CD4-positive, alpha-beta T cell treated with Interleukin-17A for 1 hour (primary cell): Measurements from ENCODE around the gene CHTOP.

Experiments
- DNase-seq: peaks from one replicate; pipeline ENCODE4 v3.0.0-alpha.2; 2020

The CHTOP gene

DNA sequence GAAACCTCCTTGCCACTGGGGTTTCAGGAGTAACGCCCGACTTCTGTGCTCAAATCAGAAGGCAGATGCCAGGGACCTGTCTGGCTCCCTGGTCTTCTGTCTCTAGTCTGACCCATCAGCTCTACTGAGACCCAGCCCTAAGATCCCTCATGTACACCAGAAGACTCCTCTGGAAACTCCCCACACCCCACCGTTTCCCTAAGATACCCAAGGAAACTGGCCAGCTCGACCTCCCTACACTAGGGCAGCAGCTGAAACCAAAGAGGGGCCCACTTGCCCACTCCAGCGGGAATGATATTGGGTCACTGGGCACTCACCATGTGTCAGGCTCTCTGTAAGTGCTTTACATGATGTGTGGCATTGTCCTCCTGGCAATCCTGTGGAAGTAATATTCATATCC is 20.5 kb upstream of the CHTOP start:
- DNase-seq: no peak

DNA sequence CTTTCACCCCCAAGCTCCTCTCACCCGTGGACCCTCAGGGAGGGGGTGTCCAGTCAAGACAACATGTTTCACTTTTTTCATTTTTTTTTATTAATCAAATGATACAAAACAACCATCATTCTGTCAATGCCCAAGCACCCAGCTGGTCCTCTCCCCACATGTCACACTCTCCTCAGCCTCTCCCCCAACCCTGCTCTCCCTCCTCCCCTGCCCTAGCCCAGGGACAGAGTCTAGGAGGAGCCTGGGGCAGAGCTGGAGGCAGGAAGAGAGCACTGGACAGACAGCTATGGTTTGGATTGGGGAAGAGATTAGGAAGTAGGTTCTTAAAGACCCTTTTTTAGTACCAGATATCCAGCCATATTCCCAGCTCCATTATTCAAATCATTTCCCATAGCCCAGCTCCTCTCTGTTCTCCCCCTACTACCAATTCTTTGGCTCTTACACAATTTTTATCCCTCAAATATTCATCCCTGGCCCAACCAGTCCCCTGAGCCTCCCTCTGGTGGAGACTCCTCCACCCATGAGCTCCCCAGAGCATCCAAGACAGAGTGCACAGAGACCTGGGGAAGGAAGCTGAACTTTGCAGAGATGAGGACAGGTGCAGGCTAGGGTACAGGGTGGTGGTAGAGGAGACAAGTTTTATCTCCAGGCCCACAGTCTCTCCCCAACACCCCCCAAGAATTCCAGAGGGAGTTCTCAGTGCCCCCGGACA is 19.5 kb upstream of the CHTOP start:
- DNase-seq: no peak

DNA sequence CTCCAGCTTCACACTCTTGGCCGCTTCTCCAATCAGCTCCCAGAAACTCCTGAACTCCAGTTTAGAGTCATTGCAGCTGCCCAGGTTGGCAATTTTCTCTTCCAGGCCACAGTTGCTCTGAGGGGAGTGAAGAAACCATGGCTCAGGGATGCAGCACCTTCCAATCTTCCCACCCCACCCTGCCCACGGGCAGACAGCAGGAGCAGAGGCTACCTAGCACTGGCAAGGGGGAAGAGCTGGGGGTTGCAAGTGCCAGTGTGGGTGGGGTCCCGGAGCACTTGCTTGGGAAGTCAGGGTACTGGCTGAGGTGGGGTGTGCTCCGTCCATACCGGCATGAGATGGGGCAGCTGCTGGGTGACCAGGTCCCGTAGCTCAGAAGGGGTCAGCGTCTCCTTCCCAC is 19.0 kb upstream of the CHTOP start:
- no peak for DNase-seq

DNA sequence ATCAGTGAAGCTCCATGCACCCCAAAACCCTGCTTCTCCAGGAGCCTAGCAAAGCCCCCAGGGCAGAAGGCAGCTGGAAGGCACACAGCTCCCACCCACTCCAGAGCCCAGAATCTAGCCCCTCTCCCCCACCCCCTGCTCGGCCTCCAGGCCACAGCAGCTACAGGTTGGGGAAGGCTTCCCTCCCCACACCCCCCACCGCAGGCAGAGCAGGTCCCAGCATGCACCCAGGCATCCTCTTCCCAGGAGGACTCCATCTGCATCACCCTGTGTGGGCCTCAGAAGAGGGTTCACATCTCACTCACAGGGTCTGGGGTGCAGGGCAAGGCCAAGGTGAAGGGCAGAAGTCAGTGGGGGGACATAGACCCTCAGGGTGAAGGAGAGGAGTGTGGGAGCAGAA is 18.5 kb upstream of the CHTOP start:
- no peak for DNase-seq

DNA sequence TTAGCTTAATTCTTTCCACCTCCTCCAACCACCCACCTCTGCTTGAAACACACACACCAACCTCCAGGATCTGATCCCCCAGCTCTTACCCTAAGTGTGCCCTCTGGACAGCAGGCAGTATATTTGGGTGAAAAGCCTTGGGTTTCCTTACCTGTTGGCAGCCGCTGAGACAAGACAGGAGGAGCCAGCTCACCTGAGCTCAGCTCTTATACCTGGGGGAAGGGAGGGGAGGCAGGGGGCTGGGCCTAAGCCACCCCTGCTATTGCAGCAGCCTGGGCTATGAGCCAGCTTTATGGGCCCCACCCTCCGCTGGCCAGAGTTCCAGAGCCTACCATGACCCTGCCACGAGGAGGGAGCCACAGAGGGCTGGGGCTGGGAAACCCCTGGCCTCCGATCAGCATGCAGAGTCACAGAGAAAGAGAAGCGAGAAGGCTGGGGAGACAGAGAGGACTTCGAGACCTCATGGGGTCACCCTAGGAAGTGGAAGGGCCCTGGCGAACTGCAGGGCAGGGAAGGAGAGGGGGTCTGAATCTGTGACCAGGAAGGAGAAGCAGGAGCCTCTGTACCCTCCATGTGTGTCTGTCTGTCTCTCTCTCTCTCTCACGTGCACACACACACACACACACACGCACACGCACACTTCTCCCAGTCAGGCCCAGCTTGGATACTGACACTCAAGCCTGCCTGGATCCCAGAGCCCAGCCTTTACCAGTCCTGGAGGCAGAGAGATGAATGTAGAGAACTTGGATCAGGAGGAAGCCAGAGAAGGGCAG is 17.5 kb upstream of the CHTOP start, which contains the start of gene S100A14:
S100A14 (minus strand) TSS at position 182 of the 773 bp plus-strand sequence. CDS start 467 bp downstream, outside the sequence.
- DNase-seq: no peak

DNA sequence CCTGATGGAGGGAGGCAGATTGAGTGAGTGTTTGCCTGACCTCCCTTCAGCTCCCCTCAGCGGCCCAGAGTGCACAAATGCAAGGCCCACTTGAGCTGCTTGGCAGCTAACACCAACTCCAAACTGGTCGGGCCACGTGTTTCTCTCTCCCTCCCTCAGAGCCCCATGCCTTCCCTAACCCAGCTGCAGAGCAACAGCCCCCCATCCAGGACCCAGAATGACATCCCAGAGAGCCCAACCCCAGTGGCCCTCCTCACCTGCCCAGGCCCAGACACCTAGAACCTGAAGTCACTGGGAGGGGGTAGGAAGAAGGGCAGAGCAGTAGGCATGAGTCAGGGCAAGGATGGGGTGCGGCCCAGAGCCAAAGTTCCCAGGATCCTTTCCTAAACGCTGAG is 17.0 kb upstream of the CHTOP start:
- no peak for DNase-seq

DNA sequence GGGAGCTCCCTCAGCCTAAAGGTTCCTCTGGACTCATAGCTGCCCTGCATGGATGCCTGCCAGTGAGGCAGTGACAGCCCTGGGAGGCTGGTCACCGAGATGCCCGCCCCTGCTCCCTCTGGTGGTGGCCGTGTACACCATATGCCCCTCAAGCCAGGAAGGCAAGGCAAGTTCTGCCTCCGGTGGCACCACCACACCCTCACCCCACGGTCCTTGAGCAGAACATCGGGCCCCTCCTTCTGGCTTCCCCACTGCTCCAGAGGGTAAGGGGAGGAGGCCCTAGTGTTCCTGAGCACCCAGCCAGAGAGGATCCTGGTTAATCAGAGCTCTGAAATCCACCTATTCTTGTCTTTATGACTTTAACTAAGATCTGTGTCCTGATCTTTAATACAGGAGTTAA is 16.2 kb upstream of the CHTOP start:
- DNase-seq: peak; percentile 64

DNA sequence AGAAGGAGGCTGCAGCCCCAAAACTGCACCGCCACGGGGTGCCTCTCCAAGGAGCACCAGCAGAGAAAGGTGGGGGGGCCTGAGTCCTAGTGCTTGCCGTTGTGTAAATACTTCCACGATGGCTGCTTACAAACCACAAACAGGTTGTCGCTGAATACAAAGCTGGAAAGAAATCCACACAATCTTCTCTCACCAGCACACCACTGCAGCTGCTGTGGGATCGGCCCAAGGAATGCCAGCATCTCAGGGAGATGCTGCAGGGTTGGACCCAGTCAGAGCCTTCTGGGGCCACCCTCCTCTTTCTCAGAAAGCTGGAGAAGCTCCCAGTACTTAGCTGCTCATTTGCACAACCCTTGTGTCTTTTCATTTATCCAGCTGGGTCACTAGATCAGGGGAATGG is 14.7 kb upstream of the CHTOP start:
- no peak for DNase-seq

DNA sequence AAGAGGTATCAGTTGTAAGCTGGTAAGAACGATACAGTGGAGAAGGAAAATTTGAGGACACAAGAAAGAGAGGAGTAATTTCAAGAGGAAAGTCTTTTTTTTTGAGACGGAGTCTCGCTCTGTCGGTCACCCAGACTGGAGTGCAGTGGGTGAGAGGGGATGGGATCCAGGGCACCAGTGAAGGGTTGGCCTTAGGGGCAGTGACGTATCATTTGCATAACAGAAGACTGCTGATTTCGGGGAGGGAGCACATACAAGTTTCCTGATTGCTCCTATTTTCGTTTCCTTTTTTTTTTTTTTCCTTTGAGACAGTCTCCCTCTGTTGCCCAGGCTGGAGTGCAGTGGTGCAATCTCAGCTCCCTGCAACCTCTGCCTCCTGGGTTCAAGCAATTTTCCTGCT is 10.8 kb upstream of the CHTOP start:
- no peak for DNase-seq

DNA sequence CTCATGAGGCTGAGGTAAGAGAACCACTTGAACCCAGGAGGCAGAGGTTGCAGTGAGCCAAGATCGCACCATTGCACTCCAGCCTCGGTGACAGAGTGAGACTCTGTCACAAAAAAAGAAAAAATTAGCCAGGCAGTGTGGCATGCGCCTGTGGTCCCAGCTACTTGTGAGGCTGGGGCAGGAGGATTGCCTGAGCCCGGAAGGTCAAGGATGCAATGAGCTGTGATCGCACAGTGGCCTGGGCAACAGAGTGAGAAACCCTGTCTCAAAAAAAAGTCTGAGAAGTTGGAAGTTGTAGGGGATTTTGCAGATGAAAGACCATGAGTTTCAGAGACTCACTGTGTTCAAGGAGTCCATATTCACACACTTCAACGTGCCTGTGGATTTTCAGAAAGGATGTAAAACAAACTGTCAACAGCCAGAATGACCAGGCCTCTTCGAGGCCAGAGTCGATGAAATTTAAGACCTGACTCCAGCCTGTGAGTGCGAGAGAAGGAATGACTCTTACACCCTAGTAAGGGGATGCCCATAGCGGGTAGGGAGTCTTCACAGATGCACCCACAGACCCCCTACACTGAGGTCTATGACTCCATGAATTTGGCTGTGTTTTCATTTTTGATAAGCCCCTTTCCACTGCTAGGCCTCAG is 8.8 kb upstream of the CHTOP start:
- DNase-seq: no peak

DNA sequence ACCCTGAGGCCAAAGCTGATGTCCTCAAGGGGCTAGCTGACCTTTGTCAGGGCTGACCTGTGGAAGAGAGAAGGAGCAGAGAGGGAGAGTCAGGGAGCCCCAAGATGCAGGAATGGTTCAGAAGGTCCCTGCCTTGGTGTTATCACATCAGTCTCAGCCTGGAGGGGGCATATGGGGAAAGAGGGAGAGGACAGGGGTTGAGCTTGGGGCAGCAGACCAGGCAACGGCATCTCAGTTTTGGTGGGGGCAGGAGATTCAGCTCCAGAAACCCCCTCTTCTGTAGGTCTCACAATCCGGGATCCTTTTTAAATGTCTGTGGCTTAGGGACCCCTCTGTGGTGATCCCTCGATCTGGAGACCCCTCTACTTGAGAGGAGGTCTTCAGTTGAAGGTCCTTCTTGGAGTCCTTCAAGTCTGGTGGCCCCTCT is 7.4 kb upstream of the CHTOP start:
- DNase-seq: no peak

DNA sequence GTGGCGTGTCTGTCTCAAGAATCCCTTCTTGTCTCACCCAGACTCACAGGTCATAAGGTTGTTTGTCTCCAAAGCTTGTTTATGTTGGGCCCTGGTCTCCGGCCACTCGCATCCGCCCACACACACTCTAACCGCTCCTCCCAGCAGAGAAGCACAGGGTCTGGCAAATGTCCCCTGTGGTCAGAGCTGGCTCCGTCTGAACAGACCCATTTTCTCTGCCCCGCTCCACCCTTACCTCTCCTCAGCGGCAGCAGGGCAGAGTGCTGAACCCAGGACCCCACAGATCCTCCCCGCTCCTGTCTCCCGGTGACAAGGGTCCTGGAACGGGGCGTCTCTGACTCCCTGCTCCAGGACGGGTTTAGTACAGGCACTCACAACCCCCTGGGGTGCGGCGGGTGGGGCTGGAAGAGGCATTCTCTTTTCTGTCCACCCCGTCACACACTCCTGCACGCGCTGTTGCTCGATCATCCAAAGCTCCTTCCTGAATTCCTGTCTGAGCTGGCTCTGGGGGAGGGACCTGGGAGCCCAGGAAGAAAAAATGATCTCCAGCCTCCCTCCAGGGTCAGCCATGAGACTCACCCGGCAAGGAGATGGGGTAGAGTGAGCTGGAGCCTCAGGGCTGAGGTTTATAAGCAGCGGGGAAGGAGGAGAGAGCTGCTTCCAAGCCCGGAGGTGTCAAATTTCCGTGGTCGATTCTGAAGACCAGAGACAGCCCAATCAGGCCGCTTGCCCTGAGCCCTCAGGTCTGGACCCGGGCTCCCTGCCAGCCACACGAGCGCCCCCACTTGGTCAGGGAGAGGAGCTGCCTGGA is 6.8 kb upstream of the CHTOP start, which contains the start of gene S100A13:
S100A13 (minus strand) TSS at position 602 of the 811 bp plus-strand sequence. CDS start 1,033 bp downstream, outside the sequence.
- no peak for DNase-seq

DNA sequence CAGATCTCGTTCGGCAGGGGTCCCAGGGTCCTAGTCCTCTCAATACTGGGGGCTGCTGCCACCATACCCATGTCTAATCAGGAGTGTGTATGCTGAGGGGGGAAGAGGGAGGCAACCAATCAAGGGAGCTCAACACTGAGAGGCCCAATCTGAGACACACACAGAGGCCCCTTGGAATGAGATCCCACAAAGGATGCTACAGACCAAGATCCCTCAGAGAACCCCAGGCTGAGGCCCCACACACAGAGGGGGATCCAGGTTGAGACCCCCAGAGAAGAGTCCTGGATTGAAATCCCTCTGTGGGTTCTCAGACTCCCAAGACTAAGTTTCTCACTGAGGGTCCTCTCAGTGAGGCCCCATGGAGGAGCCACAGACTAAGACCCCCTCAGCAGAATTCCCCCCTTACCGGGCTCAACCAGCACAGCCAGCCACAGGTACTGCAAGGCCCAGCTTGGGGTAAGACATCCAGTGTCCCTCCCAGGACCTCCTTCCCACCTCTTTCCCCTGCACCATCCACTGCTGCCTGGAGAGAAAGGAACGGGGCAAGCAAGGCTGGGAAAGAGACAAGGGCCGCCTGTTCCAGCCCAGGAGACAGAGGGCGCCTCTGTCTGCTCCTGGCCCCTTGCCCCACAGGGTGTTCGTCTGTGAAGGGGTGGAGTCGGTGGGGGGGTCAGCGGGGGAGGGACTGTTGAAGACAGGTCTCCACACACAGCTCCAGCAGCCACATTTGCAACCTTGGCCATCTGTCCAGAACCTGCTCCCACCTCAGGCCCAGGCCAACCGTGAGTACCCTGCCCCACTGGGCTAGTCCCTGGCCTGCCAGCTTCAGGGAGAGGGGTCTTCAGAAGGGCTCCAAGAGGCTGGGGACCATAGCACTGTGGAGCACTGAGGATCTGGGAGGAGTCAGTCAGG is 5.9 kb upstream of the CHTOP start, which contains the start of gene S100A1:
S100A1 (plus strand) TSS at position 720 of the 912 bp plus-strand sequence. CDS start 2,088 bp downstream, outside the sequence.
- no peak for DNase-seq

DNA sequence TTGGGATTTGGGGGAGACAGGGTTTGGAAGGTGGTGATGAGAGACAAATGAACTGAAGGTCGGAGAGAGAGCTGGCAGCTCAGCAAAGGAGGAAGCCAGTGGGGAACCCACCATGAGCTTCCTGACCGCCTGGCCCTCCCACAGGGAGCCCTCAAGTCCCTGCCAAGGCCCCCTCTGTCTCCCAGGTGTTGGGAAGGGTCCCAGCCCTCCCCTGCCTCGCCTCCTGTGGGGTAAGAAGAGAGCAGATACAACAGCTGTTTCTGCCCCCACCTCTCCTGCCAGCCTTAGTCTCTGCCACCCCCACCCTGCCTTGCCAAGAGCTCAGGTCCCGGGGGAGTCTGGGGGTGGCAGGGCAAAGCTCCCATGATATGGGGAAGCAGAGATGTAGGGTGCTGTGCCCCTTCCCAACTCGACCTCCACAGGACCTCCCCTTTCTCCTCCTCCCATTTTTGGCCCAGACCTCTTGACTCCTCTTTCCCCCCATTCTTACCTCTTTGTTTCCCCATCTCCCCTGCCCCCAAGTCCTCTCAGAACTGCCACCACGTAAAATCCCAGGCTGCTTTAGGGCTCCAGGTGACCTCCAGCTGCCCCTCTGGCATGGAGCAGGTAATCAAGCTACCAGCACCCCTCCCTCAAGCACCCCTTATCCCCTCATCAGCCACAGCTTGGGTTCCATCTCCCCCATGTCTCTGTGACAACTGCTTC is 5.1 kb upstream of the CHTOP start:
- DNase-seq: no peak

DNA sequence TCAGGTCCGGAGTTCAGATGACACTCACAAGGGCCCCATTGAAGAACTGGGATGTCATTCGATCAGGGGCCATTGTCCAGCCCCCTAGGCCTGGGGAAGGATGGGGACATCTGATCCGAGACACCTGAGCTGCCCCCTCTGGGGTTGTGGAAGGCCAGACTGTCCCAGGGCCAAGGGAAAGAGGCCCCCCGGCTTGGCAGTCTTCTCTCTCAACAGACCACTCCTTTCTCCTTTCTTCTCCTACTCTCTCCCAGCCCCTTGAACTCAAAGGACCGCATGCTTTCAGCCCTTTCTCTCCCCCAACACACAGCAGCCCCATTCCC is 4.6 kb upstream of the CHTOP start:
- DNase-seq: no peak

DNA sequence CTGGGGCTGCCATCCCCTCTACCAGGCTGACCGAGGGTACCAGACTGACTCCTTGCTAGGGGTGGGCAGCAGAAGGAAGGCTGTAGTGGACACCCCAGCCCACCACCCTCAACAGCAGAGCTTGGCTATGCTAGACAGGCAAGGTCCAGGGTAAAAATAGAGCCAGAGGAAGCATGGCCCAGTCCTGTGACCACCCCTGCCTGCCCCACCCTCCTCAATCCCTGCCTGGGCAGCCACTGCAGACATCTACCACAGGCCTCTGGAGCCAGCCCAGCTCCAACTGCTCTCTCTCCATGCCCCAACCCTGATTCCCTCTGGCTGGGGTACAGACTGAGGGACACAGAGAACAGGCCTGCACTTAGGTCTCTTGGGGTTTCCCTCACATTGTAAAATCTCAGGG is 3.9 kb upstream of the CHTOP start:
- no peak for DNase-seq

DNA sequence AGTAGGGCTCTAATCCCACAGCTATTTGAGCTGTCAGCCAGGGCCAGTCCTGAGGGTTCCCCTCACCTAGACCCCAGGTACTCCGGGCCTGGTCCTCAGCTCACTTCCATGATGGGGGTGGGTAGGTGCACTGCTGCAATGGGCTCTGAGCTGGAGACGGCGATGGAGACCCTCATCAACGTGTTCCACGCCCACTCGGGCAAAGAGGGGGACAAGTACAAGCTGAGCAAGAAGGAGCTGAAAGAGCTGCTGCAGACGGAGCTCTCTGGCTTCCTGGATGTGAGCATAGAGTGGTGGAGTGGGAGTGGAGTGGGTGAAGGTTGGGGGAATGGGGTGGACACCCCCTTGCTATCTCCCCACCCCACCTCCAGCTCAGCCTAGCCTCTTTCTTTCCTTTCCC is 3.5 kb upstream of the CHTOP start:
- no peak for DNase-seq

DNA sequence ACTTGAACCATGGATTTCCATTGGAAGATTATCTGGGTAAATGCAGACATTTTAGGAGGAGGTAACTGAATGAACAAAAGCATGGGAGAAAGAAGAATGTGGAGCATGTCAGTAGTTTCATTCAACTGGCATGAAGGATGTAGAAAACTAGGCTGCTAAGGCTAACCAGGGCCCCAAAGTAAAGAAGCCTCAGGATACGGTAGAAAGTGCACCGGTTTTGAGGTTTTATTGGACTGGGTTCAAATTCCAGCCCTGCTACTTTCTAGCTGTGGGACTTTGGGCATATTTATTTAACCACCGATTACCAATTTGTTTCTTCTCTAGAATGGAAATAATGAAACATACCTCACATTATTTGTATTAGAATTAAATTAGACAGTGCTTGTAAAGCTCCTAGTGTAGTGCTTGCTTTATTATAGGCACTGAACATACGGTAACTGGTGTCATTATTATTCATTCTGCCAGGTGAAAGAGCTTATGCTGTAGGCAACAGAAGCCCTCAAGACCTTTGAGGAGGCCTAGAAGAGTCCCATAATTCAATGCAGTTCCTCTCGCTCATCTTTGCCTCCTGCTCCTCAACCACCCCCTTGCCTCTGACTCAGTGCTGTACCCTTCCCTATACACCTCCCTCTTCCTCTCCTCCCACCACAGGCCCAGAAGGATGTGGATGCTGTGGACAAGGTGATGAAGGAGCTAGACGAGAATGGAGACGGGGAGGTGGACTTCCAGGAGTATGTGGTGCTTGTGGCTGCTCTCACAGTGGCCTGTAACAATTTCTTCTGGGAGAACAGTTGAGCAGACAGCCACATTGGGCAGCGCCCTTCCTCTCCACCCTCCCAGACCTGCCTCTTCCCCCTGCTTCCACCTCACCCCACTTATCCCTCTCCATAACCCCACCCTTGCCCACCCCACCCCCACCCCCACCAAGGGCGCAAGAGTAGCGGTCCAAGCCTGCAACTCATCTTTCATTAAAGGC is 2.5 kb upstream of the CHTOP start:
- DNase-seq: no peak

DNA sequence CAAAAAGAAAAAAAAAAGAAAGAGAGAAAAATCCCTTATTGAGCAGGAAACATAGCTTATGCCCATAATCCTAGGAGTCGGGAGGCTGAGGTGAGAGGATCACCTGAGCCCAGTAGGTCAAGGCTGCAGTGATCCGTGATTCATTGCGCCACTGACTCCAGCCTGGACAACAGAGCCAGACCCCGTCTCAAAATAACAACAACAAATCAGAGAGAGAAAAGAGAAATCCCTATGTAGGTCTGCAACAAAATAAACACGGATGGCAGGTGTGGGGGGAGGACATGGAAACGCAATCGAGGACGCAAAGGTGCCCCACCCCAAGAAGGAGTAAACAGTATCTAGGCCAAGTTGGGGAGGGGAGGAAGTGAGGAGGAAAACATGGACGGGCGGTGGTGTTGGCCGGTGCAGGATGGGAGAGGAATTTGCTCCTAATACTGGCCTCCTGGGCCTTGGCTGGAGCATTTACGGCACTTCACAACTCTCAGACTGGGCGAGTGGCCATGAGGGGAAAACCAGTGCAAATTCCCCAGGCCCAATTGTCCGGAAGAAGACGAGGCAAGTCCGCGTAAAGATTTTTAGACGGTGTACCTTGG is 609 bp upstream of the CHTOP start:
- no peak for DNase-seq
